Stomach (tissue), 4 donors: ENCODE results near the gene REXO1.

Experiments used
- POLR2A ChIP-seq, 4 donors: fragments of 450-650 bp; IDR thresholded peaks; one replicate each; pipeline ENCODE4 v1.6.1; 2016; ENCODE audit warnings: antibody characterized with exemption in 4 of 4, control low read depth in 2 of 4, mild to moderate bottlenecking in 1 of 4, moderate library complexity in 1 of 4
- POLR2AphosphoS5 ChIP-seq, 3 donors: sonication (generic); formaldehyde crosslinking; IDR thresholded peaks; one replicate each; pipeline ENCODE4 v1.6.1; 2016; ENCODE audit warnings: antibody characterized with exemption in 3 of 3
- TF ChIP-seq, protein P1 (sequence below), 7 experiments: fragments of 450-650 bp in 4 of 7; fragments of 200-600 bp in 3 of 7; sonication (generic) in 3 of 7; IDR thresholded peaks; one replicate each; pipeline ENCODE4 v1.5.1; 2016 to 2019; ENCODE audit warnings: antibody characterized with exemption in 7 of 7, control low read depth in 2 of 7, mild to moderate bottlenecking in 1 of 7

DNA sequence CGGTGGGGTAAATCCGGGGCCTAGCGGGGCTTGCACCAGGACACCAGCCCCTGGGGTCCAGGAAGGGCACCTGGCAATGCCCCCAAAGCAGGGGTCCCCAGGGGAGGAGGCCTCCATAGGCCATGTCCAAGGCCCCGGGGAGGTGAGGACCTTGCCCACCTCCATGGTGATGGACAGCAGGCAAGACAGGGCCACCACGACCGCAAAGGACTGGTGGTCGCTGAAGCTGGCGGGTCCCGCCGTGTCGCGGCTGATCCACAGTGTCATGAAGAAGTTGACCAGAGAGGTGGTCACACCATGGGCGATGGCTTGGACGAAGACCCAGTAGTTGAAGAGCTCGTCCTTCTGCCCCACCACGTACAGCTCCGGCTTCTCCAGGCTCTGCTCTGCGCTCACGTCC is 63.0 kb downstream of the REXO1 start:
- TF ChIP-seq, protein P1, sequence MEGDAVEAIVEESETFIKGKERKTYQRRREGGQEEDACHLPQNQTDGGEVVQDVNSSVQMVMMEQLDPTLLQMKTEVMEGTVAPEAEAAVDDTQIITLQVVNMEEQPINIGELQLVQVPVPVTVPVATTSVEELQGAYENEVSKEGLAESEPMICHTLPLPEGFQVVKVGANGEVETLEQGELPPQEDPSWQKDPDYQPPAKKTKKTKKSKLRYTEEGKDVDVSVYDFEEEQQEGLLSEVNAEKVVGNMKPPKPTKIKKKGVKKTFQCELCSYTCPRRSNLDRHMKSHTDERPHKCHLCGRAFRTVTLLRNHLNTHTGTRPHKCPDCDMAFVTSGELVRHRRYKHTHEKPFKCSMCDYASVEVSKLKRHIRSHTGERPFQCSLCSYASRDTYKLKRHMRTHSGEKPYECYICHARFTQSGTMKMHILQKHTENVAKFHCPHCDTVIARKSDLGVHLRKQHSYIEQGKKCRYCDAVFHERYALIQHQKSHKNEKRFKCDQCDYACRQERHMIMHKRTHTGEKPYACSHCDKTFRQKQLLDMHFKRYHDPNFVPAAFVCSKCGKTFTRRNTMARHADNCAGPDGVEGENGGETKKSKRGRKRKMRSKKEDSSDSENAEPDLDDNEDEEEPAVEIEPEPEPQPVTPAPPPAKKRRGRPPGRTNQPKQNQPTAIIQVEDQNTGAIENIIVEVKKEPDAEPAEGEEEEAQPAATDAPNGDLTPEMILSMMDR (IDR thresholded peaks at IDR 0.05): no peak
- TF ChIP-seq POLR2AphosphoS5 (IDR thresholded peaks at IDR 0.05) (no peak), POLR2A (IDR thresholded peaks at IDR 0.05) (no peak)
